ENCODE data around the gene DDAH1. TPM values are rescaled to one million over a fixed set of nuclear protein-coding genes. Genes with fewer than 3 reads are reported as not detected.

The DDAH1 gene
- total RNA-seq, 4 donors from 2014 or later: 8.3 to 21.1 (median 13.3) TPM

DNA sequence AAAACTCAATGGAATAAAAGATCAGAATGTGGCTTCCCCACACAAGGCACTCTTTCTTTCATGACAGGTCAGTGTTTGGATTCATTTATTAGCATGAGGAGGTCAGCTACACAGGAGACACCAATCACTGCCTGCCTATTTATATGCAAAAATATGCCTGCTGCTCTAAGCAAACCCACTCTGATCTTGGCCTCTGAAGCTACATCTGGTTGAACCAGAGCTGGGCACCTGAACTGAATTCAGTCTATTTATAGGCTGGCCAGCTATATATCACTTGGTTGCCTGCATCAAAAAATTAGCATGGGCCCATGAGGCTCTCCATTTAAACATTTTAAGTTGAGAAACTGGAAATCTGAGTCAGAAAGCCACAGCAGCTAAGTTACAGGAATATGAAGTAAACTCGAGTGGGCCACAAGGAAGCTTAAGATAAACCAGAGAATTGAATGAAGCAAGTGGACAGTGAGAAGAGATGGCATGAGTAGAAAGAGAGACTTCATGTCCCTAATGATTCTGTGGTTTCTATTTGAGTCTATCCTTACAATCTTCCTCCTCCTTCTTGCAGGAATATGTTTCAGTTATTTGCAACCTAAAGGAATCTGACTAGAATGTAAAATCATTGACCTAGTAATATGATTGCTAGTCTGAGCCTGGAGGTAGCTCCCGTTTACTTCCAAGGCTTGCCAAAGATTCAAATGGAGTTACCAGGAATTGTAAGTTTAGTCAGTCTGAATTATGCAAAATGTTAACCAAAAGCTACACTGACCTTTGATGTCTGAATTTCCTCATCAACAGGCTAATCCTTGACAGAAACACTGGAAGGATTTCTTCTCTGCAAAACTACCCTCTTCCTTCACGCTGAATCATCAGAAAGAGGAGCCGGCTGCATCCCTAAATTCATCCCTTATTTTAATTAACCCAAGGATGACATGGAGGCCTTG lies 17.7 kb downstream of the DDAH1 start:
- 71 to 73% methylated on average over 4 of the region's 4 CpGs for WGBS, 2 donors
- intact Hi-C loops (cut with DNase I; ENCODE audit: low total_unique reads): no loop called here
- DNase-seq (ENCODE audit: low spot score in 2 of 2): no peak
- TF ChIP-seq, protein P1, sequence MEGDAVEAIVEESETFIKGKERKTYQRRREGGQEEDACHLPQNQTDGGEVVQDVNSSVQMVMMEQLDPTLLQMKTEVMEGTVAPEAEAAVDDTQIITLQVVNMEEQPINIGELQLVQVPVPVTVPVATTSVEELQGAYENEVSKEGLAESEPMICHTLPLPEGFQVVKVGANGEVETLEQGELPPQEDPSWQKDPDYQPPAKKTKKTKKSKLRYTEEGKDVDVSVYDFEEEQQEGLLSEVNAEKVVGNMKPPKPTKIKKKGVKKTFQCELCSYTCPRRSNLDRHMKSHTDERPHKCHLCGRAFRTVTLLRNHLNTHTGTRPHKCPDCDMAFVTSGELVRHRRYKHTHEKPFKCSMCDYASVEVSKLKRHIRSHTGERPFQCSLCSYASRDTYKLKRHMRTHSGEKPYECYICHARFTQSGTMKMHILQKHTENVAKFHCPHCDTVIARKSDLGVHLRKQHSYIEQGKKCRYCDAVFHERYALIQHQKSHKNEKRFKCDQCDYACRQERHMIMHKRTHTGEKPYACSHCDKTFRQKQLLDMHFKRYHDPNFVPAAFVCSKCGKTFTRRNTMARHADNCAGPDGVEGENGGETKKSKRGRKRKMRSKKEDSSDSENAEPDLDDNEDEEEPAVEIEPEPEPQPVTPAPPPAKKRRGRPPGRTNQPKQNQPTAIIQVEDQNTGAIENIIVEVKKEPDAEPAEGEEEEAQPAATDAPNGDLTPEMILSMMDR (IDR thresholded peaks at IDR 0.05): no peak
- no peak for TF ChIP-seq POLR2A (IDR thresholded peaks at IDR 0.05)
- H3K4me3 ChIP-seq (ENCODE audit: low read depth, poor library complexity, severe bottlenecking): no peak overlapping the region

DNA sequence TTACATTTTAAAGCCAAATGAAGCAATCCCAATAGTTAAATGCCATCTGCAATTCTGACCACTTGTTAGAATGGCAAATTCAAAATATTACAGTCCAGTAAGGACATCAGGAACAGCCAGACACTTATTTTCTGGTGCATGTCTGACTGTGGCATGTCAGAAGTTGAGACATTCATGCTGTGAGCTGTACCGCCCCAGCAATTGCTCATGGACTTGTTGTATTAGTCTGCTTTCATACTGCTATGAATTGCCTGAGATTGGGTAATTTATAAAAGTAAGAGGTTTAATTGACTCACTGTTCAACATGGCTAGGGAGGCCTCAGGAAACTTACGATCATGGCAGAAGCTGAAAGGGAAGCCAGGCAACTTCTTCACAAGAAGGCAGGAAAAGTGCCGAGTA lies 19.1 kb downstream of the DDAH1 start:
- no peak for DNase-seq (ENCODE audit: low spot score in 2 of 2)
- TF ChIP-seq, protein P1 (IDR thresholded peaks at IDR 0.05): no peak
- TF ChIP-seq POLR2A (IDR thresholded peaks at IDR 0.05): no peak
- WGBS, 2 donors: 93 to 95% methylated on average over 3 of the region's 3 CpGs
- intact Hi-C loops (cut with DNase I; ENCODE audit: low total_unique reads): no loop called here
- H3K4me3 ChIP-seq (ENCODE audit: low read depth, poor library complexity, severe bottlenecking): no peak overlapping the region

DNA sequence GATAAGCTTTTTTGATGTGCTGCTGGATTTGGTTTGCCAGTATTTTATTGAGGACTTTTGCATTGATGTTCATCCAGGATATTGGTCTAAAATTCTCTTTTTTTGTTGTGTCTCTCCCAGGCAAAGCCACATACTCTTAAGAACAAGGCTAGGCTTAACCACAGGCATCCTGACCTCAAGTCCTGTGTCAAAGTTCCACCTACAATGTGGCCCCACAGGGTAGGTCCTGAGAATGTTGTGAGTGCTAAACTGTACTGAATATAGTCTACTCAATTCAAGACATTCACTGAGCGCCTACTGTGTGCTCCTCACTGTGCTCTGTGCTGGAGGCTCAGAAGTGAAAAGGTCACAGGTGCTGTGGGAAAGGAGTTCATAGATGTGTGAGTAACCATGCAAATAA lies 20.6 kb downstream of the DDAH1 start:
- 87 to 97% methylated on average over 1 of the region's 1 CpG for WGBS, 2 donors
- DNase-seq (ENCODE audit: low spot score in 2 of 2): no peak
- no peak overlapping the region for H3K4me3 ChIP-seq (ENCODE audit: low read depth, poor library complexity, severe bottlenecking)
- TF ChIP-seq, protein P1 (IDR thresholded peaks at IDR 0.05): no peak
- TF ChIP-seq POLR2A (IDR thresholded peaks at IDR 0.05): no peak
- intact Hi-C loops (cut with DNase I; ENCODE audit: low total_unique reads): no loop called here

DNA sequence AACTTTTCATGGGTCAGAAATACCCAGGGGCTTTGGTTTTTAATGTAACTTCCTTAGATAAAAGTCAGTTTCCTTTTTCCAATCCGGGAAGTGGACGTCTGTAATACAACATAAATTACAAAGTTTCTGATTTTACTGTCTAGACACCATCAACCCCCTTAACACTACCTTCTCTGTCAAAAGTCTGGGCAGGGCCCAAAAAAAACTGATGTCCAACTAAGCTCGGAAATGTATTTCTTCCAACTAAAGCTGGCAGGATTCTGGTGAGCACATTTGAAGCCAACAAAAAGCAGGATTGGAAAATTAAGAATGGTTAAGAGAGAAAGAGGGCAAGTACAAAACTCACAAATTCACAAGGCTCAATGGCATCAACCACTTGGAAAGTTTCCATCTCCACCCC lies 24.3 kb downstream of the DDAH1 start:
- WGBS, 2 donors: 31 to 35% methylated on average over 3 of the region's 3 CpGs
- TF ChIP-seq, protein P1 (IDR thresholded peaks at IDR 0.05): no peak
- TF ChIP-seq POLR2A (IDR thresholded peaks at IDR 0.05): no peak
- intact Hi-C loops (cut with DNase I; ENCODE audit: low total_unique reads): no loop called here
- no peak overlapping the region for H3K4me3 ChIP-seq (ENCODE audit: low read depth, poor library complexity, severe bottlenecking)
- DNase-seq (ENCODE audit: low spot score in 2 of 2): no peak

DNA sequence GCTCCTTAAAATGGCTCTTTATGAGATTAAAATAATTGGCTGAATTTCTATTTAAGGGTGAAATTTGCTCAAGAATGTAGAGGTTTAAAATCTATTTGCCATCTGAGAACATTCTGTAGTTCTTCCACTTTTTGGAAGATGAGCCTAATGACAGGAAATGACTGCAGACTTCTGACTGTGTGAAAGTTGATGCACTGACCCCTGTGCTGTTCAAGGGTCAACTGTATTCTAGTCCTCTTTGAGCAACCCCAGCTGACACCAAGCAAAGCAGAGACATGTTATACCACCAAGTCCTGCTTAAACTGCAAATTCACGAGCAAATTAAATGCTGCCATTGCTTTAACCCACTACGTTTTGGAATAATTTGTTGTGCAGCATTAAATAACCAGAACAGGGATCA lies 26.6 kb downstream of the DDAH1 start:
- no peak for DNase-seq (ENCODE audit: low spot score in 2 of 2)
- intact Hi-C loops (cut with DNase I; ENCODE audit: low total_unique reads): no loop called here
- 65 to 69% methylated on average over 2 of the region's 2 CpGs for WGBS, 2 donors
- TF ChIP-seq, protein P1 (IDR thresholded peaks at IDR 0.05): no peak
- TF ChIP-seq POLR2A (IDR thresholded peaks at IDR 0.05): no peak
- no peak overlapping the region for H3K4me3 ChIP-seq (ENCODE audit: low read depth, poor library complexity, severe bottlenecking)
